Measurements from ENCODE around the gene UTY. TPM values are rescaled to one million over a fixed set of nuclear protein-coding genes. Genes with fewer than 3 reads are reported as not detected.
"Not testable (repeated sequence)": the region's sequence is repeated elsewhere in the genome, so short reads cannot be mapped to it uniquely, and the experiment has no call there.

Gene UTY
- total RNA-seq, 1 experiment from 2014 or later, result not detected

DNA sequence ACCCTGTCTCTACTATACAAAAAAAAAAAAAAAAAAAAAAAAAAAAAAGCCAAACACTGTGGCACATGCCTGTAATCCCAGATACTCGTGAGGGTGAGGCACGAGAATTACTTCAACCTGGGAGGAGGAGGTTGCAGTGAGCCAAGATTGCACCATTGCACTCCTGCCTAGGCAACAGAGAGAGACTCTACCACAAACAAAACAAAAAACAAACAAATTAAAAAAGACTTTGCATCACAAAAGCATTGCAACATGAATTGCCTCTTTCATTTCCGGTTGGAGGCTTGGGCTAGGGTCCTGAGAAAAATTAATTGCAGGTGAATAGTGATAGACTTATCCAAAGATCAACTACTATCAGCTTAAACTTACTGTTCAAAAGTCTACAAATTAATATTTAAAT lies 180.4 kb downstream of the UTY start:
- no peak for DNase-seq (ENCODE audit: low spot score)

DNA sequence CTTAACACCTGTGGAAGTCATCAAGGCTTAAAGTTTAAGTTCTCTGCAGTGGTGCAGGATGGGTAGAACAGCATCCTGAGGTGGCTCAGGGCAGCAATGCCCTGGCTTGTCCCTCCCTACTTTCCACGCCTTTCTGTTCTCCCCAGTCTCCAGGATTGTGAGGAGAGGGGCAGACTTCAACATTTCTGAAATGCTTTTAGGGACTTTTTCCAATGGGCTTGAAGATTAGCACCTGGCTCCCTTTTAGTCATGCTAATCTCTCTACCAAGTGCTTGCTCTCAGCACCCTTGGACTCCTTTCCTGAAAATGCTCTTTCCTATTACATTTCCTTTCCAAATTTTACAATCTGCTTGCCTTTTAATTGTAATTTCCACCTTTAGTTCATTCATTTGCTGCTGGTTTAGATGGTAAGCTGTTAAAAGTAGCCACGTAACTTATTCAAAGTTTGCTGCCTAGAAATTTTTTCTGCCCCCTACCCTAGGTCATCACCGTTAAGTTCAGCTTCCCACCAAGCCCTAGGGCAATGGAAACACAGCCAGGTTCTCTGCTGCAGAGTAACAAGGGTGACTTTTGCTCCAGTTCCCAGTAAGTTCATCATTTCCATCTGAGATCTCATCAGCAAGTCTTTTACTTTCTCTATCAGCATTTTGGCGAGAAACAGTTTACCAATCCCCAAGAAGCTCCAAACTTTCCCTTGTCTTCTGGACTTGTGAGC lies 183.5 kb downstream of the UTY start:
- DNase-seq (ENCODE audit: low spot score), result no peak

DNA sequence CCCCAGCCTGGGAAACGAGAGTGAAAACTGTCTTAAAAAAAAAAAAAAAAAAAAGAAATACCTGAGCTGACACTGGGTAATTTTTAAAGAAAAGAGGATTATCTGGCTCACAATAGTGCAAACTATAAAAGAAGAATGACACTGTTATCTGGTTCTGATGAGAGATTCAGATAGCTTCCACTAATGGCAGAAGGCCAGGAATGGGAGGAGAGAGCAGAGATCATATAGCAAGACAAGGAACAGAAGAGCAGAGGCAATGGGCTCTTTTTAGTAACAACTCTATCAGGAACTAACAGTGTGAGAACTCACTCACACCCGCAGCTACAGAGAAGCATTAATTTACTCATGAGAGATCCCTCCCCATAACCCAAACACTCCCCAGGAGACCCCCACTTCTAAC lies 184.8 kb downstream of the UTY start:
- no peak for DNase-seq (ENCODE audit: low spot score)

DNA sequence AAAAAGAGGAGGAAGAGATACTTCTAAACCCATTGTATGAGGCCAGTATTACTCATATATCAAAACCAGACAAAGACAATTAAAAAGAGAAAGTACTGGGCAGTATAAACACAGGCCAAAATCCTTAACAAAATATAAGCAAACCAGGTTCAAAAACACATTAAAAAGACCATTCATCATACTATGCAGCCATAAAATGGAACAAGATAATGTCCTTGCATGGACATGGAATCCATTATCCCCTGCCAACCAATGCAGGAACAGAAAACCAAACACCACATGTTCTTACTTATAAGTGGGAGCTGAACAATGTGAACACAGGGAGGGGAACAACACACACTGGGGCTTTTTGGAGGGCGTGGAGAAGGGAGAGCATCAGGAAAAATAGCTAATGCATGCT lies 188.6 kb downstream of the UTY start:
- no peak for DNase-seq (ENCODE audit: low spot score)

DNA sequence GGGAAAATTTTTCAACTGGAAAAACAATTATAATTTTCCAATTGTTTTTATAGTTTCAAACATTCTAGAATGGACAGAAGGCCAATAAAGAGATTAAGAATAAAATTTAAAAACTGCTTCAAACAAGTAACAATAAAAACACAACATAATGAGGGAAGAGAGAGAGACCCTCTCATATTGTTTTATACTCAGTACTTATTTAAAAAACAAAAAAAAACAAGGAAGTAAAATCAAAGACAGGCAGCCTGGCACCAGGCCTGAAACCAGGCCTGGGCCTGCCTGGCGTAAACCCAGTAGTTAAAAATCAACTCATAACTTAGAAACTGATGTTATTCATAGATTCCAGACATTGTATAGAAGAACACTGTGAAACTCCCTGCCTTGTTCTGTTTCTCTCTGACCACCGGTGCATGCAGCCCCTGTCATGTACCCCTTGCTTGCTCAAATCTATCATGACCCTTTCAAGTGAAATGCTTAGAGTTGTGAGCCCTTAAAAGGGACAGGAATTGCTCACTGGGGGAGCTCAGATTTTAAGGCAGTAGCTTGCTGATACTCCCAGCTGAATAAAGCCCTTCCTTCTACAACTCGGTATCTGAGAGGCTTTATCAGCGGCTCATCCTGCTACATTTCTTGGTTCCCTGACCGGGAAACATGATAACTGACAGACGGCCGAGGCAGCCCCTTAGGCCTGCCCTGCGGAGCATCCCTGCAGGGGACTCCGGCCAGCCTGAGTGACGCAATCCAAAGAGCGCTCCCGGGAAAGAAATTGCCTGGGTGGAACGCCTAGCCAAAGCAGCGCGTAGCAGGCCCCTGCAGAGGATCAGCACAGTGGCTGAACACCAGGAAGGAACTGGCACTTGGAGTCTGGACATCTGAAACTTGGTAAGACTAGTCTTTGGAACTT lies 197.4 kb downstream of the UTY start:
- not testable (repeated sequence) for DNase-seq (ENCODE audit: low spot score)

DNA sequence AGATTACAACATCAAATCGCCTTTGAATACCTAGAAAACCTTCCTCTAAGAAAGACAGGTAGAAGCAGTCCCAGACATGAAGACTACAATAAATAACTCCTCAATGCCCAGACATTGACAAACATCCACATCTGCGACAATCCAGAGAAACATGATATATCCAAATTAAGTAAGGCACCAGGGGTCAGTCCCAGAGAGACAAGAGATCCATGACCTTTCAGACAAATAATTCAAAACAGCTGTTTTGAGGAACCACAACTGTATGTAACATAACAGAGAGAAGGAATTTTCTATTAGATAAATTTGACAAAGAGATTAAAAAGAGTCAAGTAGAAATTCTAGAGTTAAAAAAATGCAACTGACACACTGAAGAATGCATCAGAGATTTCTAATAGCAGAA lies 200.3 kb downstream of the UTY start:
- DNase-seq (ENCODE audit: low spot score), result no peak

DNA sequence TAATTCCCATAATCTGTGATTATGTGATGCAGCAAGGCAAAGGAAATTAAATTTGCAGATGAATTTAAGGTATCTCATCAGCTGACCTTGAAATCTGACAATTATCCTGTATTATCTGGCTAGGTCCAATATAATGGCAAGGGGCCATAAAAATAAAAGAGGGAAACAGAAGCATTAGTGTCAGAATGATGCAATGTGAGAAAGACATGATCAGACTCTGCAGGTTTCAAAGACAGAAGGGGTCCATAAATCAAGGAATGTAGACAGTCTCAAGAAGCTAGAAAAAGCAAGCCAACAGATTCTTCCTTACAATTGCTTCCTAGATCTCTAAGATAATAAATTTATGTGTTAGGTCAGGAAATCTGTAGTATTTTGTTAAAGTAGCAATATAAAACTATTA lies 208.1 kb downstream of the UTY start:
- DNase-seq (ENCODE audit: low spot score), result no peak

DNA sequence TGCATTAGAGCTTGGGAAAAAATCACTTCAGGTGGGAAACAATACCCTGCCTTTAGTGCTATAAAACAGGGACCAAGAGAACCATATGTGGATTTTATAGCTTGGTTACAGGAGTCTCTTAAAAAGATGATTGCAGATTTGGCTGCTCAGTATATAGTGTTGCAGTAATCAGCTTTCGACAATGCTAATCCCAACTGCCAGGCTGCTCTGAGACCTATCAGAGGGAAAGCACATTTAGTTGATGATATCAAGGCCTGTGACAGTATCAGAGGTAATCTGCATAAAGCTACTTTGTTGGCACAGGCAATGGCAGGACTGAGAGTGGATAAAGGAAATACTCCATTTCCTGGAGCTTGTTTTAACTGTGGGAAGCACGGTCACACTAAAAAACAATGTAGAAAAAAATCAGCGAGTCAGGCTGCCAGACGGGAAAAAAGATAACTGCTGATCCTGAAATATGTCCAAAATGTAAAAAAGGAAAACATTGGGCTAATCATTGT lies 225.8 kb downstream of the UTY start:
- not testable (repeated sequence) for DNase-seq (ENCODE audit: low spot score)

DNA sequence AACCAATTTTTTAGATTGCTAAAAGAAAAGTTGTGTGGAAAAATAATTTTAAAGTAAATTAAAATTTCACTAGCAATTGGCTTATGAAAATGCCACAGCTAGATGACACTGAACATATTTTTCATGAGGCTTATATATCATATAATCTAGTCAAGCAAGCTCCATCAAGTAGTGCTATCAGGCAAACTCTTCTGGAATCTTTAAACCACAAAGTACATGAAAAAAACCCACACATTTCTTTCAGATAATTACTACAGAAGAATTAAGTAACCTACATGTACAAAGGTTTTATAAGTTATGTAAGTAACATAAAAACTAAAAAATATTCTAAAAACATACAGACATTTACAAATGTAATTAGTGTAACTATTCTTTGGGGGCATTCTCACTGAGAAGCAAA lies 229.4 kb downstream of the UTY start:
- no peak for DNase-seq (ENCODE audit: low spot score)

DNA sequence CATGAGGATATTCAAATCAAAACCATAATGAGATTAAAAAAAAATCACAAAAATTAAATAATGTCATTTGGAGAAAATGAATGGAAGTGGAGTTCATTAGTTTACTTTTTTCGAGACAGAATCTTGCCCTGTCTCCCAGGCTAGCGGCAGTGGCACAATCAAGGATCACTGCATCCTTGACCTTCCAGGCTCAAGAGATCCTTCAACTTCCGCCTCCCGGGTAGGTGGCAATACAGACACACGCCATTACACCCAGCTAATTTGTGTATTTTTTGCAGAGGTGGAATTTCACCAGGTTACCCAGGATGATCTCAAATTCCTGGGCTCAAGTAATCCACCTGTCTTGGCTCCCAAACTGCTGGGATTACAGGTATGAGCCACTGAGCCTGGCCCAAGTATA lies 236.1 kb downstream of the UTY start:
- DNase-seq (ENCODE audit: low spot score), result no peak

DNA sequence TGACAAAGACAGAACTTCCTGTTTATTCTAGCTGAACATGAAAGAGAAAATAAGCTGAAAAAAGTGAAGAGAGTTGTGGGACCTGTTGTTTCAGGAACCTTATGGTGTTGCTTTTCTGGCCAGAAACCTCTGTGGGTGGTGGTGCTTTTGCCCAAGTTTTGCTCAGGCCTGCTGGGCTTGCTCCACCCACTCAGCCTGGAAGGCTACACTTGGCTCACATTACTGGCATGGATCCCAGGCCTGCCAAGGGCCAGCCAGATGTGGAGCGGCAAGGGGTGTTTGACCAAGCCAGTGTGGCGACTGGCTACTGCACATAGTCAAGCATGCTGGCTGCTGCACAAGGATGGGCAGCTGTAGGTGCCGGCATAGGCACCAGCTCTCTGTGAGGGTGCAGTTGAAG lies 245.9 kb downstream of the UTY start:
- no peak for DNase-seq (ENCODE audit: low spot score)

DNA sequence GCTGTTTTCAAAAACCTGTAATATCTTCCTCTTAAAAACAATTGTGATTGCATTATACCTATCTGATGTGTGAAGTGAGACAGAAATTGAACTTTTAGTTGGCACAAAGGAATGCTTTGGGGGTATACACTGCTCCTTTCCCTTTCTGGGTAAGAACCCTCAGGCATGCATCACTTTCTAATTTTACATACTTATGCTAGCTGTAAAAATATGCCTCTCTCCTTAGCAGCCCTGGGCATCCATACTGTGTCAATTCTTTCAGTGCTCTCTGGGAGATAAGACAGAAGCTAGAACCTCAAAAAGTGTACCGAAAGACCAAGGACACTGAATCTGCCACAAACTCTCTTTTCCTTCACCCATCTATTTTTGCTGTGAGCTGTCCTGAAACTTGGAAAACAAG lies 246.7 kb downstream of the UTY start:
- DNase-seq (ENCODE audit: low spot score), result no peak

DNA sequence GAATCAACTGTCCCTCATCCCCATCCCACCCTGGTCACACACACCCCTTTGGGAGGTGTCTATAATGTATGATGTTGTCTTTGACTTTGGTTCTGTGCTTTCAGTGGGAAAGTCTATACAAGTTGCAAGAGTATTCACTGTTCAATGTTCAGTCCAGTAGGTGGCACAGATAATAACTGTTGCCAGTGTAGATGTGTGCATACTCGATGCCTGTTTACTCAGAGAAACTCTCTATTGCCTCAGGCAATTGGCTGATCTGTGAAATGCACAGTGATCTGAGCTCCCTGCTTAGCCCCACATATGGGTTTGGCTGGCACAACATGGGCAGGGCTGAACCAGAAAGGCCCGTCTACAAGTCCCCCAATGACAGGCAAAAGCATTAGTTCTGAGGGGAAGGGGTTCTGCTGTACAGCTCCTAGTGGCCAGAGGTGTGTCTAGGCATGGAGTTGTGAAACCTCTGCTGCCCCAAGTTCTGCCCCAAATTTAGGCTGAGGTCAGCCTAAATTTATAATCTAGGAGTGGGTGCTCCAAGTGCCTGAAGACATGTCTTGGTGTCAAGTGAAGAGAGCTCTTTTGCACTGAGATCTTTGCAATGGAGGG lies 252.4 kb downstream of the UTY start:
- DNase-seq (ENCODE audit: low spot score), result no peak

DNA sequence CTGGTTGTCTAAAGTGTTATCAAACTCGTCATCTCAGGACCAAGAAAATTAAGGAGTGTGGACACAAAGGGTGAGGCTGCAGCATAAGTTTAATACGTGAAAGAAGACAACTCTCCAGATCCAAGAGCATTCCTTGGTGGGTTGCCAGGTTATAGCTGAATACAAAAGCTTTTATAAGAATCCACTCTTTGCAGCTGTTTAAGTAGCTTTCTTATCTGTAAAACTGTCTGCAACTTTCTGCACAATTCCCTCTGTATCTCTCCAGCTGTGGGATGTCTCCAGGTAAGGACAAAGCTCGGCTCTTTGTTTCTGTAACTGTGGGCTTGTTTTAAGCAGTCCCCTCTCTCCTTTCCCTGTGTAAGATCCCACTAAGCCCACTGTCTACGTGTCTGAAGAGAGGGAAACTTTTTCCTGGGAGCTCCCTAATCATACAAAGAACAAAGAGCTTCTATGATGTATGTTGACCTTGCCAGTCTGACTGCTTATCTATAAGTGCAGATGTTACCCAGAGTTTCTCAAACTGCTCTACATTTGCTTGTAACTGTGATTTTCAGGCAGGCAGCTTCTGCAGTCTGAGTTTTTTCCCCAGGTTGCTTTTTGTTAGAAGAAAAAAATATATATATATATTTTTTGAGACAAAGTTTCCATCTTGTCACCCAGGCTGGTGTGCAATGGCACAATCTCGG lies 268.7 kb downstream of the UTY start:
- DNase-seq (ENCODE audit: low spot score), result no peak

DNA sequence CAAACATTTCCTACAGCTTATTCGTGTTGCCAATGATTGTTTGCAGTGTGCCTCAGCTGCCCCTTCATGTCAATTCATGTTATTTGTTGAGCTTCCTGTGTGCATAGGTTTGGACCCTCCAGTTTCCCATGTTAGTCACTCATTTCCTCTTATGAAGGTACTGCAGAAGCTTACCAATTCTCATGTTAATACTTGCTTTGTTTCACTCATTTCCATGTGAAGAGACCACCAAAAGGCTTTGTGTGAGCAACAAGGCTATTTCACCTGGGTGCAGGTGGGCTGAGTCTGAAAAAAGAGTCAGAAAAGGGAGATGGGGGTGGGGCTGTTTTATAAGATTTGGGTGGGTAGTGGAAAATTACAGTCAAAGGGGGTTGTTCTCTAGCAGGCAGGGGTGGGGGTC lies 274.6 kb downstream of the UTY start:
- DNase-seq (ENCODE audit: low spot score), result no peak

Other genes with a start within 250 kb of the UTY start
- not detected in 2 replicates for gene TMSB4Y, start 223.9 kb upstream of the UTY start, total RNA-seq (2014; rRNA removed; shearing (Covaris generic))

All from HT-29 (cell line).